HepG2 (cell line): Measurements from ENCODE around the gene C2. TPM values are rescaled to one million over a fixed set of nuclear protein-coding genes. Genes with fewer than 3 reads are reported as not detected.

Experiments used
- CEBPG ChIP-seq: IDR thresholded peaks from 2 replicates; pipeline ENCODE4 v1.6.1; 2016
- CREB3 ChIP-seq: sonication (generic); formaldehyde crosslinking; IDR thresholded peaks from 2 replicates; pipeline ENCODE4 v1.5.0; 2020; ENCODE audit warnings: missing genetic modification reagents
- HMG20A ChIP-seq: IDR thresholded peaks from 2 replicates; pipeline ENCODE4 v1.6.1; 2016; ENCODE audit warnings: borderline replicate concordance
- MAZ ChIP-seq, 2 experiments: sonication (generic) in 1 of 2; formaldehyde crosslinking in 1 of 2; IDR thresholded peaks; 2 replicates each; pipeline versions ENCODE4 v1.5.0 to v1.6.1; 2012 to 2020; ENCODE audit warnings: low read depth in 2 of 2, mild to moderate bottlenecking in 2 of 2, borderline replicate concordance in 1 of 2, improper control_type of control experiment in 1 of 2, low read length in 1 of 2, missing genetic modification reagents in 1 of 2, moderate library complexity in 1 of 2
- POLR2AphosphoS2 ChIP-seq: IDR thresholded peaks from 2 replicates; pipeline ENCODE4 v1.6.1; 2011; ENCODE audit warnings: low read depth, low read length, improper control_type of control experiment
- PRMT3 ChIP-seq: sonication (generic); formaldehyde crosslinking; IDR thresholded peaks from 2 replicates; pipeline ENCODE4 v1.8.1; 2022; ENCODE audit warnings: low read depth, mild to moderate bottlenecking, moderate library complexity, missing genetic modification reagents, borderline replicate concordance
- REL ChIP-seq: sonication (generic); formaldehyde crosslinking; conservative IDR thresholded peaks from 2 replicates; pipeline ENCODE4 v1.8.0; 2022; ENCODE audit warnings: mild to moderate bottlenecking, missing genetic modification reagents, moderate library complexity
- ZBTB4 ChIP-seq: sonication (generic); formaldehyde crosslinking; IDR thresholded peaks from 2 replicates; pipeline ENCODE4 v1.4.0; 2020; ENCODE audit warnings: missing genetic modification reagents, mild to moderate bottlenecking, borderline replicate concordance
- ZFP90 ChIP-seq: sonication (generic); formaldehyde crosslinking; IDR thresholded peaks from 2 replicates; pipeline ENCODE4 v1.8.0; 2022; ENCODE audit warnings: missing genetic modification reagents, mild to moderate bottlenecking, inconsistent platforms, borderline replicate concordance
- ZNF10 ChIP-seq: sonication (generic); formaldehyde crosslinking; IDR thresholded peaks from 2 replicates; pipeline ENCODE4 v1.4.0; 2020; ENCODE audit warnings: mild to moderate bottlenecking, low read depth, missing genetic modification reagents, borderline replicate concordance
- ZNF207 ChIP-seq: fragments of 450-650 bp; IDR thresholded peaks from 2 replicates; pipeline ENCODE4 v1.6.1; 2016; ENCODE audit warnings: antibody characterized with exemption, borderline replicate concordance
- ZNF749 ChIP-seq: sonication (generic); formaldehyde crosslinking; IDR thresholded peaks from 2 replicates; pipeline ENCODE4 v1.8.0; 2022; ENCODE audit warnings: mild to moderate bottlenecking, missing genetic modification reagents, moderate library complexity, borderline replicate concordance
- ZNF772 ChIP-seq: sonication (generic); formaldehyde crosslinking; IDR thresholded peaks from 2 replicates; pipeline ENCODE4 v1.5.0; 2020; ENCODE audit warnings: mild to moderate bottlenecking, missing genetic modification reagents
- polyA plus RNA-seq, 8 experiments: library from polyadenylated mRNA; depleted of rRNA in 3 of 8; stranded (reverse) in 7 of 8; unstranded in 1 of 8; fragments of >200 nt; fragmentation: Illumina TruSeq in 4 of 8; extraction: Trizol in 4 of 8; gene quantifications; 2 replicates each; pipeline versions ENCODE4 v1.2.1 to v1.2.3, GENCODE V29; 2011 to 2016; ENCODE audit warnings: low read depth in 4 of 8, missing spikeins in 1 of 8, mixed read lengths in 1 of 8; ENCODE audit not compliant: insufficient read depth in 1 of 8
- total RNA-seq, 5 experiments: library from RNA; depleted of rRNA; stranded (reverse); fragments of >200 nt; fragmentation: Illumina TruSeq; extraction: Trizol; gene quantifications; 2 replicates each; pipeline ENCODE4 v1.2.3, GENCODE V29; 2016; ENCODE audit warnings: low read depth in 1 of 5
- TF ChIP-seq, protein P1 (sequence below): sonication (generic); formaldehyde crosslinking; conservative IDR thresholded peaks from 2 replicates; pipeline ENCODE4 v1.4.0; 2020; ENCODE audit warnings: missing genetic modification reagents
- TF ChIP-seq, protein P2 (sequence below): sonication (generic); formaldehyde crosslinking; IDR thresholded peaks from 2 replicates; pipeline ENCODE4 v1.9.0; 2021; ENCODE audit warnings: missing genetic modification reagents, mild to moderate bottlenecking, borderline replicate concordance
- TF ChIP-seq, protein P3 (sequence below): fragments of 450-650 bp; IDR thresholded peaks from 2 replicates; pipeline ENCODE4 v1.6.1; 2017
- TF ChIP-seq, protein P4 (sequence below): sonication (generic); formaldehyde crosslinking; IDR thresholded peaks from 2 replicates; pipeline ENCODE4 v1.5.0; 2020; ENCODE audit warnings: missing genetic modification reagents

Gene C2
- total and polyA plus RNA-seq, 2 of the 13 experiments (the other 11 are each of a cell fraction or from before 2014, with no cell fraction given), result 165 to 307 TPM

- TF ChIP-seq, protein P1, sequence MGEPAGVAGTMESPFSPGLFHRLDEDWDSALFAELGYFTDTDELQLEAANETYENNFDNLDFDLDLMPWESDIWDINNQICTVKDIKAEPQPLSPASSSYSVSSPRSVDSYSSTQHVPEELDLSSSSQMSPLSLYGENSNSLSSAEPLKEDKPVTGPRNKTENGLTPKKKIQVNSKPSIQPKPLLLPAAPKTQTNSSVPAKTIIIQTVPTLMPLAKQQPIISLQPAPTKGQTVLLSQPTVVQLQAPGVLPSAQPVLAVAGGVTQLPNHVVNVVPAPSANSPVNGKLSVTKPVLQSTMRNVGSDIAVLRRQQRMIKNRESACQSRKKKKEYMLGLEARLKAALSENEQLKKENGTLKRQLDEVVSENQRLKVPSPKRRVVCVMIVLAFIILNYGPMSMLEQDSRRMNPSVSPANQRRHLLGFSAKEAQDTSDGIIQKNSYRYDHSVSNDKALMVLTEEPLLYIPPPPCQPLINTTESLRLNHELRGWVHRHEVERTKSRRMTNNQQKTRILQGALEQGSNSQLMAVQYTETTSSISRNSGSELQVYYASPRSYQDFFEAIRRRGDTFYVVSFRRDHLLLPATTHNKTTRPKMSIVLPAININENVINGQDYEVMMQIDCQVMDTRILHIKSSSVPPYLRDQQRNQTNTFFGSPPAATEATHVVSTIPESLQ, result no peak
- TF ChIP-seq POLR2AphosphoS2 (no peak), REL (CRISPR knock-in tag) (no peak), ZBTB4 (no peak), CEBPG (CRISPR knock-in tag) (no peak), MAZ (IDR thresholded peaks at IDR 0.05; ENCODE audit: borderline replicate concordance, low read depth, low read length) (peak; percentile 96), MAZ (CRISPR knock-in tag; IDR thresholded peaks at IDR 0.05; ENCODE audit: low read depth) (peak; percentile 98), ZNF772 (CRISPR knock-in tag) (no peak), ZNF10 (CRISPR knock-in tag) (no peak), ZNF749 (peak; percentile 75; the same call in 1 of the 2 replicates), HMG20A (CRISPR knock-in tag) (no peak), CREB3 (CRISPR knock-in tag) (no peak), ZNF207 (no peak), ZFP90 (CRISPR knock-in tag) (0 out of 2 replicates have a peak, but pooled peaks have one; percentile 15), PRMT3 (CRISPR knock-in tag) (no peak; the same call in 1 of the 2 replicates)
- TF ChIP-seq, protein P2, sequence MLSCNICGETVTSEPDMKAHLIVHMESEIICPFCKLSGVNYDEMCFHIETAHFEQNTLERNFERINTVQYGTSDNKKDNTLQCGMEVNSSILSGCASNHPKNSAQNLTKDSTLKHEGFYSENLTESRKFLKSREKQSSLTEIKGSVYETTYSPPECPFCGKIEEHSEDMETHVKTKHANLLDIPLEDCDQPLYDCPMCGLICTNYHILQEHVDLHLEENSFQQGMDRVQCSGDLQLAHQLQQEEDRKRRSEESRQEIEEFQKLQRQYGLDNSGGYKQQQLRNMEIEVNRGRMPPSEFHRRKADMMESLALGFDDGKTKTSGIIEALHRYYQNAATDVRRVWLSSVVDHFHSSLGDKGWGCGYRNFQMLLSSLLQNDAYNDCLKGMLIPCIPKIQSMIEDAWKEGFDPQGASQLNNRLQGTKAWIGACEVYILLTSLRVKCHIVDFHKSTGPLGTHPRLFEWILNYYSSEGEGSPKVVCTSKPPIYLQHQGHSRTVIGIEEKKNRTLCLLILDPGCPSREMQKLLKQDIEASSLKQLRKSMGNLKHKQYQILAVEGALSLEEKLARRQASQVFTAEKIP (CRISPR knock-in tag), result no peak
- TF ChIP-seq, protein P3, sequence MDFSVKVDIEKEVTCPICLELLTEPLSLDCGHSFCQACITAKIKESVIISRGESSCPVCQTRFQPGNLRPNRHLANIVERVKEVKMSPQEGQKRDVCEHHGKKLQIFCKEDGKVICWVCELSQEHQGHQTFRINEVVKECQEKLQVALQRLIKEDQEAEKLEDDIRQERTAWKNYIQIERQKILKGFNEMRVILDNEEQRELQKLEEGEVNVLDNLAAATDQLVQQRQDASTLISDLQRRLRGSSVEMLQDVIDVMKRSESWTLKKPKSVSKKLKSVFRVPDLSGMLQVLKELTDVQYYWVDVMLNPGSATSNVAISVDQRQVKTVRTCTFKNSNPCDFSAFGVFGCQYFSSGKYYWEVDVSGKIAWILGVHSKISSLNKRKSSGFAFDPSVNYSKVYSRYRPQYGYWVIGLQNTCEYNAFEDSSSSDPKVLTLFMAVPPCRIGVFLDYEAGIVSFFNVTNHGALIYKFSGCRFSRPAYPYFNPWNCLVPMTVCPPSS, result no peak
- TF ChIP-seq, protein P4, sequence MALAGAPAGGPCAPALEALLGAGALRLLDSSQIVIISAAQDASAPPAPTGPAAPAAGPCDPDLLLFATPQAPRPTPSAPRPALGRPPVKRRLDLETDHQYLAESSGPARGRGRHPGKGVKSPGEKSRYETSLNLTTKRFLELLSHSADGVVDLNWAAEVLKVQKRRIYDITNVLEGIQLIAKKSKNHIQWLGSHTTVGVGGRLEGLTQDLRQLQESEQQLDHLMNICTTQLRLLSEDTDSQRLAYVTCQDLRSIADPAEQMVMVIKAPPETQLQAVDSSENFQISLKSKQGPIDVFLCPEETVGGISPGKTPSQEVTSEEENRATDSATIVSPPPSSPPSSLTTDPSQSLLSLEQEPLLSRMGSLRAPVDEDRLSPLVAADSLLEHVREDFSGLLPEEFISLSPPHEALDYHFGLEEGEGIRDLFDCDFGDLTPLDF (CRISPR knock-in tag), result no peak
These were observed 25.4 kb upstream of the C2 start, which contains the start of gene ZBTB12 (continued) for GRCh38 chr6:31901953-31902643.
